Measurements from ENCODE around the gene KCNIP2.

Gene KCNIP2

GRCh38 chr10:101785801-101786200 is 57.8 kb downstream of the KCNIP2 start:
- no peak for TF ChIP-seq CTCF (IDR thresholded peaks at IDR 0.05; ENCODE audit: poor library complexity, severe bottlenecking)

GRCh38 chr10:101784558-101784957 is 59.0 kb downstream of the KCNIP2 start:
- Histone ChIP-seq H3K27me3 (ENCODE audit: insufficient read depth, poor library complexity, severe bottlenecking) (no peaks in the 10 kb centered on the region), H3K4me1 (ENCODE audit: insufficient read depth, poor library complexity, severe bottlenecking) (peaks cover 7% of the 10 kb centered on the region), H3K9me3 (ENCODE audit: severe bottlenecking) (no peaks in the 10 kb centered on the region), H3K27ac (ENCODE audit: poor library complexity, severe bottlenecking) (peak overlapping the region; percentile 52), H3K4me3 (ENCODE audit: severe bottlenecking) (no peak overlapping the region), H3K36me3 (ENCODE audit: low read depth) (peaks cover 56% of the 10 kb centered on the region)
- DNase-seq (ENCODE audit: low spot score), result no peak
- no peak for TF ChIP-seq CTCF (IDR thresholded peaks at IDR 0.05; ENCODE audit: poor library complexity, severe bottlenecking)
- ATAC-seq (ENCODE audit: low read depth), result no peak

More at GRCh38 chr10:101785801-101786200, 57.8 kb downstream of the KCNIP2 start:
- peaks cover 7% of the 10 kb centered on the region for H3K4me1 ChIP-seq (ENCODE audit: insufficient read depth, poor library complexity, severe bottlenecking)
- H3K9me3 ChIP-seq (ENCODE audit: severe bottlenecking), result no peaks in the 10 kb centered on the region
- no peak for ATAC-seq (ENCODE audit: low read depth)
- H3K27me3 ChIP-seq (ENCODE audit: insufficient read depth, poor library complexity, severe bottlenecking), result no peaks in the 10 kb centered on the region
- DNase-seq (ENCODE audit: low spot score), result no peak
- no peak overlapping the region for H3K4me3 ChIP-seq (ENCODE audit: severe bottlenecking)
- no peak overlapping the region for H3K27ac ChIP-seq (ENCODE audit: poor library complexity, severe bottlenecking)
- H3K36me3 ChIP-seq (ENCODE audit: low read depth), result peaks cover 68% of the 10 kb centered on the region

GRCh38 chr10:101783736-101784118 is 59.9 kb downstream of the KCNIP2 start:
- H3K36me3 ChIP-seq (ENCODE audit: low read depth), result peaks cover 48% of the 10 kb centered on the region
- no peaks in the 10 kb centered on the region for H3K9me3 ChIP-seq (ENCODE audit: severe bottlenecking)
- no peaks in the 10 kb centered on the region for H3K27me3 ChIP-seq (ENCODE audit: insufficient read depth, poor library complexity, severe bottlenecking)
- TF ChIP-seq CTCF (IDR thresholded peaks at IDR 0.05; ENCODE audit: poor library complexity, severe bottlenecking), result no peak
- ATAC-seq (ENCODE audit: low read depth) (peak; percentile 24), DNase-seq (ENCODE audit: low spot score) (no peak)
- peak overlapping the region; percentile 52 for H3K27ac ChIP-seq (ENCODE audit: poor library complexity, severe bottlenecking)
- peaks cover 7% of the 10 kb centered on the region for H3K4me1 ChIP-seq (ENCODE audit: insufficient read depth, poor library complexity, severe bottlenecking)
- H3K4me3 ChIP-seq (ENCODE audit: severe bottlenecking), result peak overlapping the region; percentile 73

GRCh38 chr10:101782811-101783735 is 60.5 kb downstream of the KCNIP2 start, which contains the start of gene NPM3:
TSS of gene NPM3 (minus strand) at chr10:101783446. CDS start at chr10:101783390, 56 bp downstream.
- peaks cover 7% of the 10 kb centered on the region for H3K4me1 ChIP-seq (ENCODE audit: insufficient read depth, poor library complexity, severe bottlenecking)
- H3K27ac ChIP-seq (ENCODE audit: poor library complexity, severe bottlenecking), result peak within 1 kb of the TSS; percentile 52
- no peak for TF ChIP-seq CTCF (IDR thresholded peaks at IDR 0.05; ENCODE audit: poor library complexity, severe bottlenecking)
- H3K36me3 ChIP-seq (ENCODE audit: low read depth), result peaks cover 41% of the 10 kb centered on the region
- DNase-seq (ENCODE audit: low spot score) (peak; percentile 88), ATAC-seq (ENCODE audit: low read depth) (peak; percentile 83)
- no peaks in the 10 kb centered on the region for H3K27me3 ChIP-seq (ENCODE audit: insufficient read depth, poor library complexity, severe bottlenecking)
- peak within 1 kb of the TSS; percentile 73 for H3K4me3 ChIP-seq (ENCODE audit: severe bottlenecking)
- H3K9me3 ChIP-seq (ENCODE audit: severe bottlenecking), result no peaks in the 10 kb centered on the region

Data from RWPE2 (cell line).